Loucy (cell line): Measurements from ENCODE around the gene PCDHGB7.

Experiments used
- CTCF ChIP-seq: fragments of 200-600 bp; sonication (generic); conservative IDR thresholded peaks from 2 replicates; pipeline ENCODE4 v1.5.1; 2014; ENCODE audit warnings: mild to moderate bottlenecking, antibody characterized with exemption, low read length
- EZH2phosphoT487 ChIP-seq: fragments of 200-600 bp; IDR thresholded peaks from 2 replicates; pipeline ENCODE4 v1.6.1; 2018; ENCODE audit warnings: antibody characterized with exemption, mild to moderate bottlenecking, moderate library complexity, borderline replicate concordance

- TF ChIP-seq CTCF (peak; percentile 56), EZH2phosphoT487 (no peak)
These were observed 24.9 kb upstream of the PCDHGB7 start, which contains the start of gene PCDHGA8 for GRCh38 chr5:141392429-141393198.
